HT-29 (cell line): ENCODE results near the gene RIOK3. TPM values are rescaled to one million over a fixed set of nuclear protein-coding genes. Genes with fewer than 3 reads are reported as not detected.

ENCODE experiments used
- DNase-seq: peaks from one replicate; pipeline ENCODE4 v3.0.0-alpha.2; 2015; ENCODE audit warnings: low spot score
- small RNA-seq: library from RNA; depleted of rRNA; stranded (forward); fragments of <200 nt; gene quantifications from one replicate; pipeline ENCODE3, GENCODE V24; 2014
- total RNA-seq: library from RNA; depleted of rRNA; stranded (reverse); fragments of >200 nt; shearing (Covaris generic); gene quantifications from 2 replicates; pipeline ENCODE4 v1.2.3, GENCODE V29; 2014; rRNA removed

RIOK3 gene
- total RNA-seq, 1 experiment from 2014 or later = 14.2 TPM

DNA sequence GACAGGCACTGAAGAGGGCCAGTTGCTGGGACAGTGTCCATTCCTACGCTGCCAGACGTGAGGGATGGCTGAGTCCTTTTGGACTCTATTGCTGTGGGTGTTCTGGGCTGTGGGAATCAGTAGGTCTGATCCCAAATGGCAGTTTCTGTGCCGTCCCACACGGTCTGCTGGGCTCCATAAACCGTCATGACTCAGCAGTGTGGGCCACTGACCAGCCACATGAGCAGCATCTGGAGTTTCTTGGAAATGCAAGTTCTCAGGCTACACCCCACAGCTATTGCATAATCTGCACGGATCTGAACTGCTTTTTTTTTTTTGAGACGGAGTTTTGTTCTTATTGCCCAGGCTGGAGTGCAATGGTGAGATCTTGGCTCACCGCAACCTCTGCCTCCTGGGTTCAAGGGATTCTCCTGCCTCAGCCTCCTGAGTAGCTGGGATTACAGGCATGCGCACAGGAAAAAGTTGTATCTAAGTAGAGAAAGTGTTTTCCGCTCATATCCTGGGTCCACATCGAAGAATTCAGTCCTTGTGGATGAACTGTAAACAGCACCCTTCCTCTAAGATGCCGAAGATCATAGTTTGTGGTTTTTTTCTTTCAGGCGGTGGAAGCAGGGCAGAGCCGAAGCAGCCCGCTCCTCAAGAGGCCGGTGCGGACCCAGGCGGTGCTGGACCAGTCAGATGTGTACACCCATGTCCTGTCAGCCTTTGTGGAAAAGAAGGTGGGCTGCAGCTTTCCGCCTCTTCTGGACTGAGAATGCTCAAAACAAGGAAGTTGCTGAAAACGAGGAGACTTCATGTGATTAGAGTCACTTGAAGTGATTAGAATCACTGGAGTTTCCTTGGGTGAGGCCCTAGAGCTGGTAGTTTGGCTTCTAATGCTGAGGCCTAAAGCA is 75.7 kb downstream of the RIOK3 start:
- DNase-seq = no peak

- DNase-seq = no peak
Measured at GRCh38 chr18:23529604-23530003, 76.5 kb downstream of the RIOK3 start.

- no peak for DNase-seq
Measured at GRCh38 chr18:23530195-23530594, 77.1 kb downstream of the RIOK3 start.

DNA sequence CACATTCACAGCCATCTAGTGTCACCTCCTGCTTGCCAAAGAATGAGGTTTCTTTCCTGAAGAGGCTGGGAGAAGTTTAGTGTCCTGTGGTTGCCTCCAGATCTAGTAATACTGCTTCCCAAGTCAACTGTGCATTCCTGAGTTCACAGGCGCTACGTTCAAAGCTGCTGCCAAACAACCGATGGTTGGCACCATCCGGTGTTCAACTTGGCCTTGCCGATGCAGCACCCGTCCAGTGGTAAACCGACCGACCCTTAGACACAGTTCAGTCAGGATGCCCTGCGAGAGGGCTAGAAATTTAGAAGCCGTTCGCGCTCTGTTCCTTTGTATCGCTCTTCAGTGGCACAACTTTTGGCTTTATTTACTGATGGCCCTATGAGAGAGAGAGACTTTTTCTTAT is 78.8 kb downstream of the RIOK3 start:
- DNase-seq = no peak

Small RNAs within 50 kb of the gene (small RNA-seq; reads per million reads assigned to genes)
- gene AC026634.1 (not detected), gene RF00019 (not detected)

Other genes with a start within 250 kb of the RIOK3 start
- 11.6 and 15.2 TPM in 2 replicates for gene RMC1, start 50.2 kb downstream of the RIOK3 start, total RNA-seq
- gene NPC1, start 133.2 kb downstream of the RIOK3 start, total RNA-seq = 35.7 and 48.5 TPM in 2 replicates
- 3.1 and 7.4 TPM in 2 replicates for gene ANKRD29, start 209.6 kb downstream of the RIOK3 start, total RNA-seq
- gene LAMA3, start 236.2 kb downstream of the RIOK3 start, total RNA-seq = 8.6 and 9.5 TPM in 2 replicates